SK-N-SH treated with all-trans-retinoic acid at 6 μM for 48 hours (cell line): Measurements from ENCODE around the gene PRR33.
"Not testable (repeated sequence)": the region's sequence is repeated elsewhere in the genome, so short reads cannot be mapped to it uniquely, and the experiment has no call there.

Experiments
- ATAC-seq: fragments of 200-7000 bp; cut with Tn5 transposase; 3 replicates; pipeline ENCODE4 v1.9.1; 2020; ENCODE audit warnings: mild to moderate bottlenecking, moderate library complexity
- CREB5 ChIP-seq: fragments of 250-450 bp; sonication (Bioruptor Pico); IDR thresholded peaks from 2 replicates; pipeline ENCODE4 v1.5.1; 2020; ENCODE audit warnings: low read depth, mild to moderate bottlenecking, moderate library complexity
- CSDC2 ChIP-seq: fragments of 250-450 bp; sonication (Bioruptor Pico); IDR thresholded peaks from 2 replicates; pipeline ENCODE4 v1.5.0; 2020; ENCODE audit warnings: mild to moderate bottlenecking, moderate library complexity
- CSRNP3 ChIP-seq: fragments of 250-450 bp; sonication (Bioruptor Pico); IDR thresholded peaks from 2 replicates; pipeline ENCODE4 v1.5.1; 2021; ENCODE audit warnings: mild to moderate bottlenecking, moderate library complexity
- ESRRG ChIP-seq: fragments of 250-450 bp; sonication (Bioruptor Pico); IDR thresholded peaks from 2 replicates; pipeline ENCODE4 v1.6.1; 2021; ENCODE audit warnings: mild to moderate bottlenecking
- GLIS3 ChIP-seq: fragments of 250-450 bp; sonication (Bioruptor Pico); IDR thresholded peaks from 2 replicates; pipeline ENCODE4 v1.5.0; 2020; ENCODE audit warnings: mild to moderate bottlenecking, moderate library complexity
- ISL1 ChIP-seq: fragments of 250-450 bp; sonication (Bioruptor Pico); IDR thresholded peaks from 2 replicates; pipeline ENCODE4 v2.1.2; 2022; ENCODE audit warnings: mild to moderate bottlenecking, moderate library complexity
- OSR1 ChIP-seq: fragments of 250-450 bp; sonication (Bioruptor Pico); IDR thresholded peaks from 2 replicates; pipeline ENCODE4 v1.8.0; 2022; ENCODE audit warnings: moderate library complexity, mild to moderate bottlenecking, inconsistent platforms
- PATZ1 ChIP-seq: fragments of 250-450 bp; sonication (Bioruptor Pico); IDR thresholded peaks from 2 replicates; pipeline ENCODE4 v1.8.0; 2020; ENCODE audit warnings: mild to moderate bottlenecking, moderate library complexity, borderline replicate concordance
- POU6F1 ChIP-seq: fragments of 250-450 bp; sonication (Bioruptor Pico); IDR thresholded peaks from 2 replicates; pipeline ENCODE4 v1.8.0; 2021; ENCODE audit warnings: low read depth, mild to moderate bottlenecking, moderate library complexity, borderline replicate concordance
- PPARA ChIP-seq: fragments of 250-450 bp; sonication (Bioruptor Pico); IDR thresholded peaks from 2 replicates; pipeline ENCODE4 v1.5.0; 2020; ENCODE audit warnings: mild to moderate bottlenecking, borderline replicate concordance
- RARB ChIP-seq: fragments of 250-450 bp; sonication (Bioruptor Pico); IDR thresholded peaks from 2 replicates; pipeline ENCODE4 v1.8.0; 2021; ENCODE audit warnings: mild to moderate bottlenecking, moderate library complexity
- SNAI2 ChIP-seq: fragments of 250-450 bp; sonication (Bioruptor Pico); IDR thresholded peaks from 2 replicates; pipeline ENCODE4 v1.5.0; 2020; ENCODE audit warnings: mild to moderate bottlenecking, moderate library complexity
- TOX ChIP-seq: fragments of 250-450 bp; sonication (Bioruptor Pico); IDR thresholded peaks from 2 replicates; pipeline ENCODE4 v1.8.0; 2021; ENCODE audit warnings: mild to moderate bottlenecking, moderate library complexity, borderline replicate concordance
- TSHZ2 ChIP-seq: fragments of 250-450 bp; sonication (Bioruptor Pico); IDR thresholded peaks from 2 replicates; pipeline ENCODE4 v1.5.0; 2020; ENCODE audit warnings: mild to moderate bottlenecking, moderate library complexity
- ZC3H10 ChIP-seq: fragments of 250-450 bp; sonication (Bioruptor Pico); IDR thresholded peaks from 2 replicates; pipeline ENCODE4 v1.5.1; 2021; ENCODE audit warnings: mild to moderate bottlenecking, moderate library complexity
- ZFP3 ChIP-seq: fragments of 250-450 bp; sonication (Bioruptor Pico); IDR thresholded peaks from 2 replicates; pipeline ENCODE4 v1.5.0; 2020; ENCODE audit warnings: mild to moderate bottlenecking, moderate library complexity
- ZNF565 ChIP-seq: fragments of 450-650 bp; formaldehyde crosslinking; conservative IDR thresholded peaks from 2 replicates; pipeline ENCODE4 v1.5.0; 2020; ENCODE audit warnings: low read depth, mild to moderate bottlenecking, moderate library complexity
- ZNF70 ChIP-seq: fragments of 450-650 bp; formaldehyde crosslinking; IDR thresholded peaks from 2 replicates; pipeline ENCODE4 v1.5.0; 2020; ENCODE audit warnings: mild to moderate bottlenecking, moderate library complexity
- ZNF8 ChIP-seq: fragments of 450-650 bp; formaldehyde crosslinking; IDR thresholded peaks from 2 replicates; pipeline ENCODE4 v1.5.0; 2020; ENCODE audit warnings: mild to moderate bottlenecking, moderate library complexity

Gene PRR33

GRCh38 chr11:1891831-1892115 lies at the start of gene PRR33:
PRR33 (minus strand) TSS chr11:1891895; CDS start chr11:1890584, 1,311 bp downstream.
- no peak for ATAC-seq
- TF ChIP-seq ZNF70 (CRISPR knock-in tag) (no peak), PATZ1 (no peak), TOX (CRISPR knock-in tag) (no peak), GLIS3 (CRISPR knock-in tag) (no peak), ZFP3 (CRISPR knock-in tag) (no peak), ZNF565 (CRISPR knock-in tag) (no peak), SNAI2 (no peak), ISL1 (CRISPR knock-in tag) (no peak), OSR1 (no peak), PPARA (CRISPR knock-in tag) (no peak), ESRRG (CRISPR knock-in tag) (no peak), CSRNP3 (CRISPR knock-in tag) (no peak), CREB5 (no peak), ZC3H10 (no peak), ZNF8 (CRISPR knock-in tag) (no peak)
- TF ChIP-seq, all 23 proteins: peak for 0

- not testable (repeated sequence) for ATAC-seq
Measured at GRCh38 chr11:1939788-1940187, 48.1 kb upstream of the PRR33 start.

GRCh38 chr11:1939006-1939625 lies 47.4 kb upstream of the PRR33 start:
- ATAC-seq: no peak
- TF ChIP-seq POU6F1 (CRISPR knock-in tag) (no peak), SNAI2 (no peak), ZC3H10 (no peak), TOX (CRISPR knock-in tag) (no peak), PATZ1 (no peak), RARB (CRISPR knock-in tag) (no peak), ZNF8 (CRISPR knock-in tag) (no peak), TSHZ2 (CRISPR knock-in tag) (no peak), ISL1 (CRISPR knock-in tag) (no peak), CSDC2 (no peak), GLIS3 (CRISPR knock-in tag) (no peak), ZNF565 (CRISPR knock-in tag) (no peak), ZNF70 (CRISPR knock-in tag) (no peak), ESRRG (CRISPR knock-in tag) (no peak), OSR1 (no peak), ZFP3 (CRISPR knock-in tag) (no peak)
